GM10248 (cell line): ENCODE measurements around the gene RGPD8.
"Not testable (repeated sequence)": the region's sequence is repeated elsewhere in the genome, so short reads cannot be mapped to it uniquely, and the experiment has no call there.

ENCODE experiments used
- CTCF ChIA-PET: fragments of 300-600 bp; sonication (Branson Sonifier 250); formaldehyde crosslinking; extraction: SDS; loops from one replicate; lab custom pipeline; 2021; ENCODE audit warnings: antibody characterized with exemption; lab: Yijun Ruan, JAX
- POLR2A ChIA-PET: fragments of 350-650 bp; sonication (Branson Sonifier 250); formaldehyde crosslinking; extraction: SDS; loops from one replicate; lab custom pipeline; 2020; ENCODE audit warnings: antibody characterized with exemption; lab: Yijun Ruan, JAX
- DNase-seq: peaks from one replicate; pipeline ENCODE4 v3.0.0; 2012; ENCODE audit errors: extremely low spot score
- TF ChIP-seq, protein P1 (sequence below): IDR thresholded peaks from 2 replicates; pipeline ENCODE4 v1.5.1; 2012; ENCODE audit warnings: mild to moderate bottlenecking, low read depth; ENCODE audit errors: extremely low read depth, missing control alignments, control extremely low read depth

Gene RGPD8

DNA sequence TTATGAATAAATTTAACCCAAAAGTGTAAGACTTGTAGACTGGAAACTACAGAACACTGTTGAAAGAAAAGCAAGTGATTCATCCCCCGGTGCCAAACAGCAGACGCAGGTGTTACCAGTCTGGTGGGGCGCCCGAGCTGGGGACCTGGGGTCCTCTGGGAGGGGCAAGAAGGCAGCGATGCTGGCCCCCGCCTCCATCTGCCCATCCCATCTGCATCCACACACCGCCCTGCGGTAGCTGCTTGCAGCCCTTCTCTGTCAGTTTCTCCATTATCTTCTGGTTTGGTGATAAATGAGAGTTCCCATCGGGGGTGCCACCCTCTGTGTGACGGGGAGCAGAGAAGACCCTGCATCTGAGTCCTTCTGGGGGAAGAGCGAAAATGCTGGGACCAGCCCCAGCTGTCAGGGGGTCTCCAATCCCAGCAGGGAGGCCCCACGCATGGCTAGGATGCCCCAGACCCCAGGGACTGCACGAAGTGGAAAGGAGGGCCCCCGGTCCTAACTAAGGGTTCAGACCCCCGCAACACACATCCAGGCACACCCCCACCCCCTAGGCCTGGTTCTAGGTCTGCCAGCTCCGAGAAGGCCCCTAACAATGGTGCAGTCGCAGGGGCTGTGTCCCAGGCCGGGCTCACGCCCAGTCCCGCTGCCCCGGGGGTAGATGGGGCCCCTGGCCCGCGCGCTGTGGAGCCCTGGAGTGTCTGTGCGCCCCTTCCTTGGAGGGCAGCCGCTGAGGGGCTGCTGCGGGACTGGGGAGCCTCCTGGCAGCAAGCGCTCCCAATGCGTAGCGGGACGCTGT is 686 bp upstream of the RGPD8 start:
- ChIA-PET POLR2A (no interaction called here), CTCF (interaction anchor here (0.9 to 1.4 kb wide), 2 partner anchors 384 to 390 kb away, joined by 4 to 5 read pairs; no protein-coding TSS in a partner anchor)
- TF ChIP-seq, protein P1, sequence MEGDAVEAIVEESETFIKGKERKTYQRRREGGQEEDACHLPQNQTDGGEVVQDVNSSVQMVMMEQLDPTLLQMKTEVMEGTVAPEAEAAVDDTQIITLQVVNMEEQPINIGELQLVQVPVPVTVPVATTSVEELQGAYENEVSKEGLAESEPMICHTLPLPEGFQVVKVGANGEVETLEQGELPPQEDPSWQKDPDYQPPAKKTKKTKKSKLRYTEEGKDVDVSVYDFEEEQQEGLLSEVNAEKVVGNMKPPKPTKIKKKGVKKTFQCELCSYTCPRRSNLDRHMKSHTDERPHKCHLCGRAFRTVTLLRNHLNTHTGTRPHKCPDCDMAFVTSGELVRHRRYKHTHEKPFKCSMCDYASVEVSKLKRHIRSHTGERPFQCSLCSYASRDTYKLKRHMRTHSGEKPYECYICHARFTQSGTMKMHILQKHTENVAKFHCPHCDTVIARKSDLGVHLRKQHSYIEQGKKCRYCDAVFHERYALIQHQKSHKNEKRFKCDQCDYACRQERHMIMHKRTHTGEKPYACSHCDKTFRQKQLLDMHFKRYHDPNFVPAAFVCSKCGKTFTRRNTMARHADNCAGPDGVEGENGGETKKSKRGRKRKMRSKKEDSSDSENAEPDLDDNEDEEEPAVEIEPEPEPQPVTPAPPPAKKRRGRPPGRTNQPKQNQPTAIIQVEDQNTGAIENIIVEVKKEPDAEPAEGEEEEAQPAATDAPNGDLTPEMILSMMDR: no peak
- no peak for DNase-seq

DNA sequence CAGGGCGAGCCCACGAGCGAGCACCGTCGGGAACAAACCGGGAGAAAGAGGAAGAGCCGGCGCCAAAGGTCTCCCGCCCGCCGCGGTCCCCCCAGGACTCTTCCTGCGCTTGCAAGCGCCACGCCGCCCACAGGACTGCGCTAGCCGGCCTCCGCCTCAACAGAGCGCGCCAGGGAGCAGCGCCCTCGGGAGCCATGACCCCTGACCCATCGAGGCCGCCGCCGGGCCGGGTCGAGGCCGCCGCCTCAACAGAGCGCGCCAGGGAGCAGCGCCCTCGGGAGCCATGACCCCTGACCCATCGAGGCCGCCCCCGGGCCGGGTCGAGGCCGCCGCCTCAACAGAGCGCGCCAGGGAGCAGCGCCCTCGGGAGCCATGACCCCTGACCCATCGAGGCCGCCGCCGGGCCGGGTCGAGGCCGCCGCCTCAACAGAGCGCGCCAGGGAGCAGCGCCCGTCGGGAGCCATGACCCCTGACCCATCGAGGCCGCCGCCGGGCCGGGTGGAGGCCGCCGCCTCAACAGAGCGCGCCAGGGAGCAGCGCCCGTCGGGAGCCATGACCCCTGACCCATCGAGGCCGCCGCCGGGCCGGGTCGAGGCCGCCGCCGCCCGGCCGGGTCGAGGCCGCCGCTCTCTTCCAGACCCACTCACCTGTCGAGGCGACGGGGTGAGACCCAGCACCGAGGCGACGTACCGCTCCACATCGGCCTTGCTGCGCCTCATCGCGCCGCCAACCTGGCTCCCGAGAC is 538 bp downstream of the RGPD8 start:
- CTCF ChIA-PET: interaction anchor here (0.7 to 1.4 kb wide), 2 partner anchors 172 to 382 kb away, joined by 3 to 5 read pairs; no protein-coding TSS in a partner anchor
- DNase-seq, POLR2A ChIA-PET: not testable (repeated sequence)

DNA sequence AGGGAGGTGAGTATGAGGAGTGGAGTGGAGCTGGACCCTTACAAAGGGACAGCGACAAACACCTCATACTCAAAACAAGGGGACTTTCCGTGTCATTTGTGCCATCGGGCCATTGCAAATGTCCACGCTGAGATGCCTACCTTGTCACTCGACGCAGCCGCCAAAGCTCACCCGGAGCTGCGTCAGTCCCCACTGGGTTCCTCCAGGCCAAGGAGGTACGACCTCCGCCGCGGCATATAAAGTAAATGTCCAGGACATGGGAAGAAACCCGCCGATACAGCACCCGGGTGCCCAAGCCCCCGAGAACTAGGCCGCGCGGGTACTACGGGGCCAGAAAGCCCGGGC is 1.1 kb downstream of the RGPD8 start:
- DNase-seq, POLR2A ChIA-PET, CTCF ChIA-PET: not testable (repeated sequence)

DNA sequence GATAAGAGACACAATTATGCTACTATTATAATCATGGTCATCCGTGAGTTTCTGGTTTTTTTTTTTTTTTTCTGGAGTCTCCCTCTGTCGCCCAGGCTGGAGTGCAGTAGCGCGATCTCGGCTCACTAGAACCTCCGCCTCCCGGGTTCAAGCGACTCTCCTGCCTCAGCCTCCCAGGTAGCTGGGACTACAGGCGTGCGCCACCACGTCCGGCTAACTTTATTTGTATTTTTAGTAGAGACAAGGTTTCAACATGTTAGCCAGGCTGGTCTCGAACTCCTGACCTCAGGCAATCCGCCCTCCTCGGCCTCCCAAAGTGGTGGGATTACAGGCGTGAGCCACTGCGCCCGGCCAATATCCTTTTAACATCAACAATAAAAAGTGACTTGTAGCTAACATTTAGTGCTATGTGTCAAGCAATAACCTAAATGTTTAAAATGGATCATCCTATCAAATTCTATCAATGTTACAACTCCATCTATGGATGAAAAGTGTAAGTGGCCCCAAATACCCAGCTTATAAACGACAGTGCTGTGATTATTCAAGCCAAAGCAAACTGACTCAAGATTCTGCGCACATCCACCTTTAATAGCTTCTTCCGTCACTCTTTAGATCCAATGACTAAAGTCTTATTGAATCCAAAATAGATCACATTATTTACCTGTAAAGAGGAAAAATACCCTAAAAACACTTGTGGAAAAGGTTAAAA is 1.7 kb downstream of the RGPD8 start:
- POLR2A ChIA-PET, DNase-seq, CTCF ChIA-PET: not testable (repeated sequence)

DNA sequence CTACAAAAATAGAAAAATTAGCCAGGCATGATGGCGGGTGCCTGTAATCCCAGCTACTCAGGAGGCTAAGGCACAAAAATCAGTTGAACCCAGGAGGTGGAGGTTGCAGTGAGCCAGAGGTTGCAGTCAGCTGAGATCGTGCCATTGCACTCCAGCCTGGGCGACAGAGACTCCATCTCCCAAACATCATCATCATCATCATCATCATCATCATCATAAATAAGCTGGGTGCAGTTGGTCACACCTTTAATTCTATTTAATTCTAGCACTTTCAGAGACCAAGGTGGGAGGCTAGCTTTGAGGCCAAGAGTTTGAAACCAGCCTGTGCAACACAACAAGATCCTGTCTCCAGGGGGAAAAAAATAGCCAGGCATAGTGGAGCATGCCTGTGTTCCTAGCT is 8.9 kb downstream of the RGPD8 start:
- CTCF ChIA-PET, DNase-seq, POLR2A ChIA-PET: not testable (repeated sequence)

DNA sequence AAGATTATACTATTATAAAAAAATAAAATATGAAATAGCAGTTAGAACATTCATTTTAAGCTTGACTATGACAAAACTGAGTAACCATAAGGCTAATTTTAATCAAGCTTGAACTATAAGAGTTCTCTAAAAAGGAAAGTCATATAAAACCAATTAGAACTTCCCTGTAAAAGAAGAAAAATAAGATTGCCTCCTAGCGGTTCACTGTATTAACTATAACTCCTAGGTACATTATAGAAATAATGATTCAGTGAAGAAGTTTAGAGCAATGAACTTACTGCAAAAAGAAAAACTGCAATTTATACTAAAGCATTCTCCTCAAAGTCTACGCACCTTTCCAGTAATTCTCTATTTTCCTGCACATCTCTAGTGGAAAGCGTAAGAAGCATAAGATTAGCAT is 16.6 kb downstream of the RGPD8 start:
- POLR2A ChIA-PET, DNase-seq: not testable (repeated sequence)

DNA sequence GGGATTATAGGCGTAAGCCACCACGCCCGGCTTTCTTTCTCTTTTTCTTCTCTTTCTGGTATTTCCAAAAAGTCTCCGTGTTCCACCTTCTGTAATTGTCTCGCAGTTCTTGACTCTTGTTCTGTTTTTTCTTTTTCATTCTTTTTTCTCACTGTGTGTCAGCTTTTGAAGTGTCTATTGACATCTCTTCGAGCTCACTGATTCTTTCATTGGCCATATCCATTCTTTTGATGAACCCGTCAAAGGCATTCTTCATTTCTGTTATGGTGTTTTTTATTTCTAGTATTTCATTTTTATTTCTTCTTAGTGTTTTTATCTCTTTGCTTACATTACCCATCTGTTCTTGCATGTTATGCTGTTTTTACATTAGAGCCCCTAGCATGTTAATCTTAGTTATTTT is 73.4 kb downstream of the RGPD8 start:
- DNase-seq, POLR2A ChIA-PET, CTCF ChIA-PET: not testable (repeated sequence)

More for the DNA sequence above, 16.6 kb downstream of the RGPD8 start:
- CTCF ChIA-PET: not testable (repeated sequence)

DNA sequence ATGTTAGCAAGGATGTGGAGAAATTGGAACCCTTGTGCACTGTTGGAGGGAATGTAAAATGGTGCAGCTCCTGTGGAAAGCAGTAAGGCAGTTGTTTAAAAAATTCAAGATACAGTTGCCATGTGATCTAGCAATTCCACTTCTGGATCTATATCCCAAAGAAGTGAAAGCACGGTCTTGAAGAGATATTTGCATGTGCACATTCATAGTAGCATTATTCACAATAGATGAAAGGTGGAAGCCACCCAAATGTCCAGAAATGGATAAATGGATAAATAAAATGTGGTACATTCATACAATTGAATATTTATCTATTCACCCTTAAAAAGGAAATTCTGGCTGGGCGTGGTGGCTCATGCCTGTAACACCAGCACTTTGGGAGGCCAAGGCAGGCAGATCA is 79.1 kb downstream of the RGPD8 start:
- DNase-seq, CTCF ChIA-PET: not testable (repeated sequence)

DNA sequence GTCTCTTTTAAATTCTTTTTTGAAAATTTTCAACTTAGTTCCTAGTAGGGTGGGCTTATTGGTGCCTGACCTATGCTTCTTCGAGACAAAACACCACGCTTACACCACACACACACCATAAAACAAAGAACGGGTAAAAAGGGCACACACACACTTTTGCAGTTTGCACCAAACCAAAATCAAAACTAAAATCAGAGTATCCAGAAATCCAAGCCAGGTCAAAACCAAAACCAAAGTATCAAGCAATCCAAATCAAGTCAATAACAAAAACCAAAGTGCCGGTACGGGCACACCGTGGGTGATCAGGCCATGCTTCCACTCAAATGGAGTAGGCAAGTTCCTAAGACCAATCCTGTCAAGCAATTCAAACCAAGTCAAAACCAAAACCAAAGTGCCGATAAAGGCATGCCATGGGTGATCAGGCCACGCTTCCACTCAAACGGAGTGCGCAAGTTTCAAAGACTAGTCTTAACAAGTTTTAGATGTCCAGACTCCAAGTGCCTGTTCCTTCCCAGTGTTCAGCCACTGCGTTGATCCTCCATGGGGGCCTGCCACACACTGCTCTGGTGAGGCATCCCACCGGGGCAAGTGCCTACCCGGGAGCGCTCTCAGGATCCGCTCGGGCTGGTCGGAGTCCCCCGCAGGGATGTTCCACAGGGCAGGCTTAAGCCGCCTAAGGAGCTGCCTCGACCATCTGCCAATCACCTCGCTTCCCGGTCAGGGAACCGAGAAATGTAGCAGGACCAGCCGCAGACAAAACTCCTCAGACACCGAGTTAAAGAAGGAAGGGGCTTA is 80.4 kb downstream of the RGPD8 start:
- POLR2A ChIA-PET, DNase-seq, CTCF ChIA-PET: not testable (repeated sequence)

More for the DNA sequence above, 79.1 kb downstream of the RGPD8 start:
- POLR2A ChIA-PET: not testable (repeated sequence)

DNA sequence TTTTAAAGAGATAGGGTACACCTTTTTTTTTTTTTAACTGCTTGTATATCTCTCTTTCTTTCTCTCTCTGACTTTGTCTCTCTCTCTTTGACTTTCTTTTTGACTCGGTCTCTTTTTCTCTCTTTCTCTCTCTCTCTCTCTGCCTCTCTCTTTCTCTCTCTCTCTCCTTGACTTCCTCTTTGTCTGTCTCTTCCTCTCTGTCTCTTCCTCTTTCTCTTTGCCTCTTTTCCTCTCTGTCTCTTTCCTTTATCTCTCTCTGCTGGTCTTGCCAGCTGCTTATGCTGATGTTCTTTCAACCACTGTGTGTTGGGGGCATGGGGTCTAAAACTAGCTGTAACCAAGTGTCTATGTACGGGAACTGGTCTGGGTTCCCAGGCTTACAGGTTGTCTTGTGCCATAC is 81.2 kb downstream of the RGPD8 start:
- CTCF ChIA-PET, POLR2A ChIA-PET, DNase-seq: not testable (repeated sequence)
